Calu3 (cell line): Measurements from ENCODE around the gene SLC22A17. TPM values are rescaled to one million over a fixed set of nuclear protein-coding genes. Genes with fewer than 3 reads are reported as not detected.

Experiments
- BruUV-seq: library from RNA; stranded (reverse); fragments of 400-500 nt; replicated peaks from 2 replicates; lab custom pipeline; 2021; lab: Mats Ljungman, UMichigan
- CTCF ChIA-PET: fragments of 300-600 bp; sonication (Branson Sonifier 250); formaldehyde crosslinking; loops from one replicate; lab custom pipeline; 2022; ENCODE audit warnings: antibody characterized with exemption; lab: Charles Lee
- DNase-seq: peaks from one replicate; pipeline ENCODE4 v3.0.0; 2022
- H3K27ac Mint-ChIP-seq: one replicate; pipeline ENCODE4 v1.8.0; 2022; ENCODE audit warnings: mixed read lengths; ENCODE audit not compliant: unreplicated experiment
- H3K27me3 Mint-ChIP-seq: one replicate; pipeline ENCODE4 v1.8.0; 2022; ENCODE audit warnings: mixed read lengths; ENCODE audit not compliant: unreplicated experiment
- H3K36me3 Mint-ChIP-seq: one replicate; pipeline ENCODE4 v1.8.0; 2022; ENCODE audit warnings: mild to moderate bottlenecking, moderate library complexity, mixed read lengths; ENCODE audit not compliant: insufficient read depth, unreplicated experiment
- H3K4me1 Mint-ChIP-seq: one replicate; pipeline ENCODE4 v1.8.0; 2022; ENCODE audit warnings: mild to moderate bottlenecking, low read depth, mixed read lengths; ENCODE audit not compliant: unreplicated experiment
- H3K4me3 Mint-ChIP-seq: one replicate; pipeline ENCODE4 v1.8.0; 2022; ENCODE audit warnings: mild to moderate bottlenecking, low read depth, moderate library complexity, mixed read lengths; ENCODE audit not compliant: unreplicated experiment
- H3K9me3 Mint-ChIP-seq: one replicate; pipeline ENCODE4 v1.8.0; 2022; ENCODE audit warnings: low read depth, mixed read lengths; ENCODE audit not compliant: unreplicated experiment
- intact Hi-C: fragments of 100-400 bp; cut with micrococcal nuclease; formaldehyde crosslinking; loops from one replicate; pipeline ENCODE4 v1.10.0; 2022; ENCODE audit not compliant: unreplicated experiment
- total RNA-seq: library from RNA; stranded (reverse); gene quantifications from 2 replicates; pipeline ENCODE4 v1.2.3, GENCODE V29; 2022
- TF ChIP-seq, protein P1 (sequence below): fragments of 200-600 bp; IDR thresholded peaks from one replicate; pipeline ENCODE4 v1.8.0; 2022; ENCODE audit warnings: antibody characterized with exemption; ENCODE audit not compliant: unreplicated experiment

The SLC22A17 gene
- total RNA-seq, 1 experiment from 2014 or later: 0.61 TPM

GRCh38 chr14:23381871-23382270 is 29.2 kb upstream of the SLC22A17 start:
- Mint-ChIP-seq H3K4me3 (no peak overlapping the region), H3K27ac (no peak overlapping the region), H3K4me1 (no peaks in the 10 kb centered on the region), H3K36me3 (no peaks in the 10 kb centered on the region), H3K27me3 (peaks cover 100% of the 10 kb centered on the region), H3K9me3 (no peaks in the 10 kb centered on the region)
- no TSS peak for BruUV-seq
- TF ChIP-seq, protein P1, sequence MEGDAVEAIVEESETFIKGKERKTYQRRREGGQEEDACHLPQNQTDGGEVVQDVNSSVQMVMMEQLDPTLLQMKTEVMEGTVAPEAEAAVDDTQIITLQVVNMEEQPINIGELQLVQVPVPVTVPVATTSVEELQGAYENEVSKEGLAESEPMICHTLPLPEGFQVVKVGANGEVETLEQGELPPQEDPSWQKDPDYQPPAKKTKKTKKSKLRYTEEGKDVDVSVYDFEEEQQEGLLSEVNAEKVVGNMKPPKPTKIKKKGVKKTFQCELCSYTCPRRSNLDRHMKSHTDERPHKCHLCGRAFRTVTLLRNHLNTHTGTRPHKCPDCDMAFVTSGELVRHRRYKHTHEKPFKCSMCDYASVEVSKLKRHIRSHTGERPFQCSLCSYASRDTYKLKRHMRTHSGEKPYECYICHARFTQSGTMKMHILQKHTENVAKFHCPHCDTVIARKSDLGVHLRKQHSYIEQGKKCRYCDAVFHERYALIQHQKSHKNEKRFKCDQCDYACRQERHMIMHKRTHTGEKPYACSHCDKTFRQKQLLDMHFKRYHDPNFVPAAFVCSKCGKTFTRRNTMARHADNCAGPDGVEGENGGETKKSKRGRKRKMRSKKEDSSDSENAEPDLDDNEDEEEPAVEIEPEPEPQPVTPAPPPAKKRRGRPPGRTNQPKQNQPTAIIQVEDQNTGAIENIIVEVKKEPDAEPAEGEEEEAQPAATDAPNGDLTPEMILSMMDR: no peak
- intact Hi-C loops: no loop called here
- no peak for DNase-seq
- CTCF ChIA-PET: no interaction called here

GRCh38 chr14:23380976-23381375 is 28.3 kb upstream of the SLC22A17 start:
- TF ChIP-seq, protein P1: no peak
- Mint-ChIP-seq H3K27me3 (peaks cover 100% of the 10 kb centered on the region), H3K36me3 (no peaks in the 10 kb centered on the region), H3K9me3 (no peaks in the 10 kb centered on the region), H3K4me3 (no peak overlapping the region), H3K27ac (no peak overlapping the region), H3K4me1 (no peaks in the 10 kb centered on the region)
- no TSS peak for BruUV-seq
- intact Hi-C loops: loop anchor here (1.0 kb wide), 2 partner anchors 53 to 116 kb away; no protein-coding TSS in a partner anchor
- CTCF ChIA-PET: interaction anchor here (0.9 to 1.4 kb wide), 4 partner anchors 14 to 116 kb away, joined by 3 to 5 read pairs (median 4); no protein-coding TSS in a partner anchor
- DNase-seq: no peak

GRCh38 chr14:23380197-23380914 is 27.7 kb upstream of the SLC22A17 start:
- Mint-ChIP-seq H3K27ac (no peak overlapping the region), H3K4me3 (no peak overlapping the region), H3K4me1 (no peaks in the 10 kb centered on the region), H3K9me3 (no peaks in the 10 kb centered on the region), H3K36me3 (no peaks in the 10 kb centered on the region), H3K27me3 (peaks cover 100% of the 10 kb centered on the region)
- TF ChIP-seq, protein P1: no peak
- CTCF ChIA-PET: interaction anchor here (0.9 to 1.4 kb wide), 7 partner anchors 13 to 260 kb away, joined by 3 to 6 read pairs (median 4); no protein-coding TSS in a partner anchor
- intact Hi-C loops: loop anchor here (1.0 kb wide), 2 partner anchors 52 to 115 kb away; no protein-coding TSS in a partner anchor
- DNase-seq: no peak
- no TSS peak for BruUV-seq

GRCh38 chr14:23379366-23380196 is 26.9 kb upstream of the SLC22A17 start:
- Mint-ChIP-seq H3K4me1 (no peaks in the 10 kb centered on the region), H3K27ac (no peak overlapping the region), H3K27me3 (peaks cover 98% of the 10 kb centered on the region), H3K36me3 (no peaks in the 10 kb centered on the region), H3K9me3 (no peaks in the 10 kb centered on the region), H3K4me3 (no peak overlapping the region)
- DNase-seq: peak; percentile 78
- intact Hi-C loops: loop anchor here (1.0 kb wide), 2 partner anchors 51 to 114 kb away; no protein-coding TSS in a partner anchor
- no TSS peak for BruUV-seq
- CTCF ChIA-PET: interaction anchor here (1.0 to 1.4 kb wide), 5 partner anchors 18 to 259 kb away, joined by 3 to 6 read pairs (median 4); no protein-coding TSS in a partner anchor
- TF ChIP-seq, protein P1: peak; percentile 83
